Measurements from ENCODE around the gene ZNF45. TPM values are rescaled to one million over a fixed set of nuclear protein-coding genes. Genes with fewer than 3 reads are reported as not detected.
A peak's percentile ranks its signal among the peaks of the same experiment; 100 is the strongest.
"Not testable (repeated sequence)": the region's sequence is repeated elsewhere in the genome, so short reads cannot be mapped to it uniquely, and the experiment has no call there.

ZNF45 gene
- total RNA-seq, 1 experiment from 2014 or later, result 22.1 TPM

GRCh38 chr19:43950834-43951645 is 16.0 kb upstream of the ZNF45 start, which contains the start of gene ZNF221:
TSS of gene ZNF221 (plus strand) at chr19:43951228. CDS start at chr19:43962727, 11,499 bp downstream.
- Histone ChIP-seq H3K4me1 (ENCODE audit: insufficient read depth, low read length, poor library complexity, severe bottlenecking) (no peaks in the 10 kb centered on the region), H3K36me3 (ENCODE audit: insufficient read depth, low read length, poor library complexity, severe bottlenecking) (no peaks in the 10 kb centered on the region), H3K9me3 (ENCODE audit: low read depth, low read length, poor library complexity, severe bottlenecking) (no peaks in the 10 kb centered on the region), H3K27me3 (replicated peaks; ENCODE audit: insufficient read depth, low read depth, low read length, poor library complexity) (no peaks in the 10 kb centered on the region), H3K27ac (ENCODE audit: low read depth, low read length, poor library complexity, severe bottlenecking) (peak within 1 kb of the TSS; percentile 51), H3K4me3 (ENCODE audit: low read depth, low read length, poor library complexity, severe bottlenecking) (peak within 1 kb of the TSS; percentile 81)
- TSS peak; percentile 81 for BruUV-seq (replicated peaks)
- intact Hi-C loops (cut with micrococcal nuclease; ENCODE audit: unreplicated experiment), result no loop called here
- POLR2A ChIA-PET (ENCODE audit: low non-redundant PET), result interaction anchor here (0.5 kb wide), 1 partner anchor 27 kb away, joined by 6 read pairs; no protein-coding TSS in a partner anchor
- CTCF ChIA-PET, result interaction anchor here (0.6 kb wide), 1 partner anchor 264 kb away, joined by 8 read pairs; no protein-coding TSS in a partner anchor
- TF ChIP-seq EZH2 (IDR thresholded peaks at IDR 0.05; ENCODE audit: borderline replicate concordance, low read depth, low read length, poor library complexity, severe bottlenecking) (no peak), CTCF (conservative IDR thresholded peaks at IDR 0.05; ENCODE audit: low read depth, low read length) (no peak)
- peak; percentile 84 for DNase-seq (ENCODE audit: low spot score)

DNA sequence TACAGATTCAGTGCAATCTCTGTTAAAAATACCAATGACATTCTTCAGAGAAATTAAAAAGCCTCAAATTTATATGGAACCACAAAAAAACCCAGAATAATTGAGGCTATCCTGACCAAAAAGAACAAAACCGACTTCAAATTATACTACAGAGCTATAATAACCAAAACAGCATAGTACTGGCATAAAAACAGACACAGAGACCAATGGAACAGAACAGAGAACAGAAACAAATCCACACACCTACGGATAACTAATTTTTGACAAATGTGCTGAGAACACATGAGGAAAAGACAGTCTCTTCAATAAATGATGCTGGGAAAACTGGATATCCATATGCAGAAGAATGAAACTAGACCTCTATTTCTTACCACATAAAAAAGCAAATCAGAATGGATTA is 14.7 kb upstream of the ZNF45 start:
- H3K4me3 ChIP-seq (ENCODE audit: low read depth, low read length, poor library complexity, severe bottlenecking); CTCF ChIA-PET; H3K4me1 ChIP-seq (ENCODE audit: insufficient read depth, low read length, poor library complexity, severe bottlenecking); H3K27me3 ChIP-seq (replicated peaks; ENCODE audit: insufficient read depth, low read depth, low read length, poor library complexity); H3K9me3 ChIP-seq (ENCODE audit: low read depth, low read length, poor library complexity, severe bottlenecking); POLR2A ChIA-PET (ENCODE audit: low non-redundant PET); BruUV-seq (replicated peaks); H3K27ac ChIP-seq (ENCODE audit: low read depth, low read length, poor library complexity, severe bottlenecking); intact Hi-C loops (cut with micrococcal nuclease; ENCODE audit: unreplicated experiment); H3K36me3 ChIP-seq (ENCODE audit: insufficient read depth, low read length, poor library complexity, severe bottlenecking); DNase-seq (ENCODE audit: low spot score): not testable (repeated sequence)

DNA sequence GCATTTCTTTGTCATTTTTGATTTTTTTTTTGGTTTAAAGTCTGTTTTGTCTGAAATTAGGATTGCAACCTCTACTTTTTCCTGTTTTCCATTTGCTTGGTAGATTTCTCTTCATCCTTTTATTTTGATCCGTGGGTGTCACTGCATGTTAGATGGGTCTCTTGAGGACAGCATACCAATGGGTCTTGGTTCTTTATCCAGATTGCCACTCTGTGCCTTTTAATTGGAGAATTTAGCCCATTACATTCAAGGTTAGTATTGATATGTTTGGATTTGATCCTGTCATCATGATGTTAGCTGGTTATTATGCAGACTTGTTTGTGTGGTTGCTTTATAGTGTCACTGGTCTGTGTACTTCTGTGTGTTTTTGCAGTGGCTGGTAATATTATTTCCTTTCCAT is 12.3 kb upstream of the ZNF45 start:
- intact Hi-C loops (cut with micrococcal nuclease; ENCODE audit: unreplicated experiment); DNase-seq (ENCODE audit: low spot score); CTCF ChIA-PET; H3K4me3 ChIP-seq (ENCODE audit: low read depth, low read length, poor library complexity, severe bottlenecking); H3K27ac ChIP-seq (ENCODE audit: low read depth, low read length, poor library complexity, severe bottlenecking); POLR2A ChIA-PET (ENCODE audit: low non-redundant PET); BruUV-seq (replicated peaks); H3K4me1 ChIP-seq (ENCODE audit: insufficient read depth, low read length, poor library complexity, severe bottlenecking); H3K27me3 ChIP-seq (replicated peaks; ENCODE audit: insufficient read depth, low read depth, low read length, poor library complexity); H3K36me3 ChIP-seq (ENCODE audit: insufficient read depth, low read length, poor library complexity, severe bottlenecking); H3K9me3 ChIP-seq (ENCODE audit: low read depth, low read length, poor library complexity, severe bottlenecking): not testable (repeated sequence)

- CTCF ChIA-PET, result no interaction called here
- POLR2A ChIA-PET (ENCODE audit: low non-redundant PET), result no interaction called here
- Histone ChIP-seq H3K36me3 (ENCODE audit: insufficient read depth, low read length, poor library complexity, severe bottlenecking) (no peaks in the 10 kb centered on the region), H3K4me1 (ENCODE audit: insufficient read depth, low read length, poor library complexity, severe bottlenecking) (no peaks in the 10 kb centered on the region), H3K27ac (ENCODE audit: low read depth, low read length, poor library complexity, severe bottlenecking) (no peak overlapping the region), H3K27me3 (replicated peaks; ENCODE audit: insufficient read depth, low read depth, low read length, poor library complexity) (peaks cover 13% of the 10 kb centered on the region), H3K4me3 (ENCODE audit: low read depth, low read length, poor library complexity, severe bottlenecking) (no peak overlapping the region), H3K9me3 (ENCODE audit: low read depth, low read length, poor library complexity, severe bottlenecking) (peaks cover 12% of the 10 kb centered on the region)
- intact Hi-C loops (cut with micrococcal nuclease; ENCODE audit: unreplicated experiment), result no loop called here
- TF ChIP-seq EZH2 (IDR thresholded peaks at IDR 0.05; ENCODE audit: borderline replicate concordance, low read depth, low read length, poor library complexity, severe bottlenecking) (no peak), CTCF (conservative IDR thresholded peaks at IDR 0.05; ENCODE audit: low read depth, low read length) (no peak)
- no TSS peak for BruUV-seq (replicated peaks)
- DNase-seq (ENCODE audit: low spot score), result no peak
These were observed 6.1 kb upstream of the ZNF45 start for GRCh38 chr19:43941209-43941608.

Data from A673 (cell line).